ENCODE results near the gene RFPL4A.
A peak's percentile ranks its signal among the peaks of the same experiment; 100 is the strongest.

RFPL4A gene

DNA sequence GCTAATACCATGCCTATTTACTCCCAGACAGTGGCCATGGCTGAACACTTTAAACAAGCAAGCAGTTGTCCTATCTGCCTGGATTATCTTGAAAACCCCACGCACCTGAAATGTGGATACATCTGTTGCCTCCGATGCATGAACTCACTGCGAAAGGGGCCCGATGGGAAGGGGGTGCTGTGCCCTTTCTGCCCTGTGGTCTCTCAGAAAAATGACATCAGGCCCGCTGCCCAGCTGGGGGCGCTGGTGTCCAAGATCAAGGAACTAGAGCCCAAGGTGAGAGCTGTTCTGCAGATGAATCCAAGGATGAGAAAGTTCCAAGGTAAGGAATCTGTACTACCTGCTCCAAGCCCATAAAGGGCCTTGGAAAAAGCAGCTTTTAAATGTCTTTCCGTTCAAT lies 18.6 kb downstream of the RFPL4A start:
- TF ChIP-seq CTCF (IDR thresholded peaks at IDR 0.05; ENCODE audit: low read depth, low read length), result no peak
- H3K4me3 ChIP-seq (replicated peaks in 1 of 2; ENCODE audit: low read depth in 2 of 2, low read length in 2 of 2), result no peak overlapping the region
- no peak for DNase-seq (ENCODE audit: low read depth in 2 of 2)

DNA sequence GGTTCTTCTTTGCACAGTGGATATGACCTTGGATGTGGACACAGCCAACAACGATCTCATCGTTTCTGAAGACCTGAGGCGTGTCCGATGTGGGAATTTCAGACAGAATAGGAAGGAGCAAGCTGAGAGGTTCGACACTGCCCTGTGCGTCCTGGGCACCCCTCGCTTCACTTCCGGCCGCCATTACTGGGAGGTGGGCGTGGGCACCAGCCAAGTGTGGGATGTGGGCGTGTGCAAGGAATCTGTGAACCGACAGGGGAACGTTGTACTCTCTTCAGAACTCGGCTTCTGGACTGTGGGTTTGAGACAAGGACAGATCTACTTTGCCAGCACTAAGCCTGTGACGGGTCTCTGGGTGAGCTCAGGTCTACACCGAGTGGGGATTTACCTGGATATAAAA lies 19.4 kb downstream of the RFPL4A start:
- no peak for DNase-seq (ENCODE audit: low read depth in 2 of 2)
- no peak overlapping the region for H3K4me3 ChIP-seq (replicated peaks in 1 of 2; ENCODE audit: low read depth in 2 of 2, low read length in 2 of 2)
- TF ChIP-seq CTCF (IDR thresholded peaks at IDR 0.05; ENCODE audit: low read depth, low read length), result no peak

DNA sequence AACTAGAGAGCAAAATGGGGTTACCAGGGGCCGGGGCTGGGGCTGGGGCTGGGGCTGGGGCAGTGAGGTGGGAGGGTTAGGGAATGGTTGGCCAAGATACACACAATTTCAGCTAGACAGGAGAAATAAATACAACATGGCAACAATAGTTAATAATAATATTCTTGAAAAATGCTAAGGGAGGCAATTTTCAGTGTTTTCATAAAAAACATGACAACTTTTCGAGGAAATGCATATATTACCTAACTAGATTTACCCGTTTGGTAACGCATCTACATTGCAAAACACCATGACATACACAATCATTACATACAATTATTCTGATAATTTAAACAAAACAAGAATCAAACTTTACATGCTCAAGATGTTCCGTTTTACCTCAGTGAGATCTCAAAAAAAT lies 22.2 kb downstream of the RFPL4A start:
- no peak for TF ChIP-seq CTCF (IDR thresholded peaks at IDR 0.05; ENCODE audit: low read depth, low read length)
- no peak for DNase-seq (ENCODE audit: low read depth in 2 of 2)
- no peak overlapping the region for H3K4me3 ChIP-seq (replicated peaks in 1 of 2; ENCODE audit: low read depth in 2 of 2, low read length in 2 of 2)

DNA sequence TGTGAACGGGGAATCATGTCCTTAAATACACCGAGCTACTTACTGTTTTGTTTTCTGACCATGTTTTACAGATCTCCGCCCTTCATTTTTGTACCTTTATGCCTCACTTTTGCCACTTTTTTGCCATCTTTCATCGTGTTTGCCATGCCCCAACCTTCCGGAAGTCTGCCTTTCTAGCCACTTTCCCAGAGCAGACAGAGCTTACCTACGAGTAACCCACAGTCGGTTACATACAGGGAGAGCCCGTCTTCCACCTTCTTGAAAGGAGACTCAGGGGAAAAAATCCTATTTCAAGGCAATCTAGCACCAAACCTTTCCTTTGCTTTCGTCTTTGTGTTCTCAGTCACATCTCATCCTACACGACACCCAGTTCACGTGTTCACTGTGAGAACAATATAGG lies 36.1 kb downstream of the RFPL4A start:
- no peak for TF ChIP-seq CTCF (IDR thresholded peaks at IDR 0.05; ENCODE audit: low read depth, low read length)
- no peak overlapping the region for H3K4me3 ChIP-seq (replicated peaks in 1 of 2; ENCODE audit: low read depth in 2 of 2, low read length in 2 of 2)
- DNase-seq (ENCODE audit: low read depth in 2 of 2), result no peak

DNA sequence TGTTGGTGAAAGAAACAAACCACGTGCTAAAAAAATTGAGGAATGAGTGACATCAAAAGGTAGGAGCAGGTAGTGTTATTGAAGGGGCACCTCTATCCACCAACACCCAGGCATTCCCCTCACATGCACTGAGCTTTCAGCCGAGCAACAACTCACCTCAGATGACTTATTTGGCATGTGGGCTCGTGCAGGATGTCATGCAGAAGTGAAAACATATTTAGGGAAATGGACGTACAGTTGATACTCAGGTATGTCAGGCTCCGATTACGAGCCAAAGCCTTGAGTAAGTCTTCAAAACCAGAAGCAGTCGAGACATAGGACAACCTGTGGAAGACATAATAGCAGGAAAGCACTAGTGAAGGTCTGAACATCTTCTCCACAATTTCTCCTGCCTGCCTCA lies 42.5 kb downstream of the RFPL4A start:
- H3K4me3 ChIP-seq (replicated peaks in 1 of 2; ENCODE audit: low read depth in 2 of 2, low read length in 2 of 2), result no peak overlapping the region
- TF ChIP-seq CTCF (IDR thresholded peaks at IDR 0.05; ENCODE audit: low read depth, low read length), result no peak
- DNase-seq (ENCODE audit: low read depth in 2 of 2), result no peak

DNA sequence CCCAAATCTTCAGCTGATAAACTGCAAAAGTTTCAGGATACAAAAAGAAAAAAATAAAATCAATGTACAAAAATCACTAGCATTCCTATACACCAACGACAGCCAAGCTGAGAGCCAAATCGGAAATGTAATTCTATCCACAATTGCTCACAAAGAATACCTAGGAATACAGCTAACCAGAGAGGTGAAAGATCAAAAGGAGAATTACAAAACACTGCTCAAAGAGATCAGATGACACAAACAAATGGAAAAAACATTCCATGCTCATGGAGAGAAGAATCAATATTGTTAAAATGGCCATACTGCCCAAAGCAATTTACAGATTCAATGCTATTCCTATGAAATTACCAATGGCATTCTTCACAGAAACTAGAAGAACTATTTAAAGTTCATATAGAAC lies 43.4 kb downstream of the RFPL4A start:
- no peak for DNase-seq (ENCODE audit: low read depth in 2 of 2)
- H3K4me3 ChIP-seq (replicated peaks in 1 of 2; ENCODE audit: low read depth in 2 of 2, low read length in 2 of 2), result no peak overlapping the region
- no peak for TF ChIP-seq CTCF (IDR thresholded peaks at IDR 0.05; ENCODE audit: low read depth, low read length)

GRCh38 chr19:55809381-55810058 lies 50.6 kb downstream of the RFPL4A start:
- DNase-seq (ENCODE audit: low read depth in 2 of 2), result peak; percentile 44 to 77
- no peak overlapping the region for H3K4me3 ChIP-seq (replicated peaks in 1 of 2; ENCODE audit: low read depth in 2 of 2, low read length in 2 of 2)
- peak; percentile 43 for TF ChIP-seq CTCF (IDR thresholded peaks at IDR 0.05; ENCODE audit: low read depth, low read length)

All from cardiac fibroblast (primary cell).